Endothelial cell of umbilical vein (primary cell): ENCODE measurements around the gene XPA. TPM values are rescaled to one million over a fixed set of nuclear protein-coding genes. Genes with fewer than 3 reads are reported as not detected.

Experiments
- BruUV-seq: library from RNA; stranded (reverse); fragments of 400-500 nt; replicated peaks from 2 replicates; lab custom pipeline; 2021; lab: Mats Ljungman, UMichigan
- CTCF ChIA-PET: fragments of 300-600, 350-600 bp; sonication (Branson Sonifier 250); formaldehyde crosslinking; loops from one replicate; lab custom pipeline; 2021; ENCODE audit warnings: antibody characterized with exemption, inconsistent platforms; lab: Charles Lee
- POLR2A ChIA-PET: fragments of 300-600, 350-600 bp; sonication (Branson Sonifier 250); formaldehyde crosslinking; loops from one replicate; lab custom pipeline; 2021; ENCODE audit warnings: antibody characterized with exemption, inconsistent platforms; lab: Charles Lee
- DNase-seq: peaks from one replicate; pipeline ENCODE4 v3.0.0-alpha.2; 2011; ENCODE audit warnings: low read depth, low spot score
- FAIRE-seq: peaks from 2 replicates; lab custom pipeline; 2011; peaks lifted over from hg19 to GRCh38; lab: Jason Lieb, UNC
- H2AFZ ChIP-seq: 2 replicates; pipeline ENCODE4 v1.6.0; 2012; ENCODE audit warnings: low read depth, low read length, control low read depth, inconsistent platforms
- H3K27ac ChIP-seq: 2 replicates; pipeline ENCODE4 v1.5.1; 2011; ENCODE audit warnings: low read depth, mild to moderate bottlenecking, control low read depth, low read length, moderate library complexity; ENCODE audit not compliant: insufficient read depth
- H3K27me3 ChIP-seq, 2 experiments: 2 replicates each; pipeline versions ENCODE4 v1.6.0 to v1.6.1; 2011; ENCODE audit warnings: low read length in 2 of 2, mixed read lengths in 1 of 2; ENCODE audit not compliant: control insufficient read depth in 2 of 2, insufficient read depth in 2 of 2
- H3K36me3 ChIP-seq, 2 experiments: 2 replicates in 1 of 2; 3 replicates in 1 of 2; pipeline ENCODE4 v1.5.1; 2011; ENCODE audit warnings: low read length in 2 of 2, mild to moderate bottlenecking in 1 of 2, moderate library complexity in 1 of 2; ENCODE audit not compliant: control insufficient read depth in 2 of 2, insufficient read depth in 2 of 2; ENCODE audit errors: extremely low read depth in 1 of 2
- H3K4me1 ChIP-seq: 3 replicates; pipeline ENCODE4 v1.5.1; 2011; ENCODE audit warnings: mild to moderate bottlenecking, low read length; ENCODE audit not compliant: control insufficient read depth, insufficient read depth; ENCODE audit errors: extremely low read depth
- H3K4me2 ChIP-seq: 2 replicates; pipeline ENCODE4 v1.6.1; 2011; ENCODE audit warnings: low read length, control low read depth, mixed read lengths; ENCODE audit not compliant: insufficient read depth
- H3K4me3 ChIP-seq, 3 experiments: fragments of 200-600 bp in 1 of 3; sonication (generic), shearing (Covaris generic) in 1 of 3; replicated peaks in 1 of 3; 2 replicates each; pipeline ENCODE4 v1.5.1; 2011 to 2016; ENCODE audit warnings: control low read depth in 3 of 3, low read length in 3 of 3, mild to moderate bottlenecking in 2 of 3, inconsistent platforms in 1 of 3, low read depth in 1 of 3, moderate library complexity in 1 of 3; ENCODE audit not compliant: insufficient read depth in 1 of 3
- H3K79me2 ChIP-seq: 2 replicates; pipeline ENCODE4 v1.6.0; 2012; ENCODE audit warnings: low read length, inconsistent platforms; ENCODE audit not compliant: control insufficient read depth, insufficient read depth
- H3K9ac ChIP-seq: replicated peaks from 2 replicates; pipeline ENCODE3; 2011; ENCODE audit warnings: low read length, control low read depth; ENCODE audit not compliant: insufficient read depth; ENCODE audit errors: extremely low read depth
- H3K9me1 ChIP-seq: replicated peaks from 3 replicates; pipeline ENCODE4 v1.6.0; 2011; ENCODE audit warnings: mild to moderate bottlenecking, low read length; ENCODE audit not compliant: control insufficient read depth, insufficient read depth; ENCODE audit errors: extremely low read depth
- H3K9me3 ChIP-seq: replicated peaks from 2 replicates; pipeline ENCODE4 v1.5.1; 2012; ENCODE audit warnings: low read length, inconsistent platforms; ENCODE audit not compliant: control insufficient read depth, insufficient read depth
- H4K20me1 ChIP-seq: replicated peaks from 2 replicates; pipeline ENCODE3; 2011; ENCODE audit warnings: mild to moderate bottlenecking, low read length; ENCODE audit not compliant: control insufficient read depth, insufficient read depth; ENCODE audit errors: extremely low read depth
- CTCF ChIP-seq, 2 donors: IDR thresholded peaks; 1 replicate in 1 of 2; 2 replicates in 1 of 2; pipeline ENCODE4 v1.5.1; 2011; ENCODE audit warnings: low read length in 2 of 2, mild to moderate bottlenecking in 2 of 2, moderate library complexity in 2 of 2, control low read depth in 1 of 2, inconsistent platforms in 1 of 2, low read depth in 1 of 2; ENCODE audit not compliant: insufficient read depth in 1 of 2; ENCODE audit errors: extremely low read depth in 1 of 2
- EZH2 ChIP-seq: IDR thresholded peaks from 2 replicates; pipeline ENCODE4 v1.6.1; 2012; ENCODE audit warnings: borderline replicate concordance, low read depth, mild to moderate bottlenecking, moderate library complexity, low read length, inconsistent platforms; ENCODE audit not compliant: severe bottlenecking
- FOS ChIP-seq: IDR thresholded peaks from 2 replicates; pipeline ENCODE4 v1.6.1; 2011; ENCODE audit warnings: mild to moderate bottlenecking, low read length, moderate library complexity, borderline replicate concordance; ENCODE audit not compliant: insufficient read depth
- GATA2 ChIP-seq: IDR thresholded peaks from 2 replicates; pipeline ENCODE4 v1.7.0; 2011; ENCODE audit warnings: low read depth, mild to moderate bottlenecking, moderate library complexity, mixed read lengths, low read length; ENCODE audit not compliant: insufficient read length, insufficient read depth
- JUN ChIP-seq: IDR thresholded peaks from 2 replicates; pipeline ENCODE4 v1.6.1; 2011; ENCODE audit warnings: borderline replicate concordance, low read depth; ENCODE audit not compliant: insufficient read length, insufficient read depth
- POLR2A ChIP-seq: IDR thresholded peaks from 2 replicates; pipeline ENCODE4 v1.6.1; 2012; ENCODE audit warnings: low read depth, mild to moderate bottlenecking, control low read depth, low read length
- dilution Hi-C: fragments of 300-500 bp; cut with MboI; formaldehyde crosslinking; loops from one replicate; pipeline ENCODE4 v1.15.0; 2019; ENCODE audit warnings: low sequenced_read_pairs; ENCODE audit not compliant: extremely low pct_ligation_motif_present
- intact Hi-C: fragments of 100-400 bp; cut with micrococcal nuclease; formaldehyde crosslinking; loops from one replicate; pipeline ENCODE4 v1.10.0; 2022
- polyA plus RNA-seq, 4 experiments: library from polyadenylated mRNA; depleted of rRNA in 3 of 4; stranded (reverse) in 3 of 4; unstranded in 1 of 4; fragments of >200 nt; gene quantifications; 2 replicates each; pipeline versions ENCODE4 v1.2.1 to v1.2.3, GENCODE V29; 2011 to 2012; ENCODE audit warnings: missing spikeins in 1 of 4
- total RNA-seq: library from RNA; stranded (reverse); gene quantifications from 2 replicates; pipeline ENCODE4 v1.2.3, GENCODE V29; 2021
- TF ChIP-seq, protein P1 (sequence below): IDR thresholded peaks from 2 replicates; pipeline ENCODE4 v1.6.1; 2011; ENCODE audit not compliant: insufficient read depth, insufficient read length

Gene XPA
- total and polyA plus RNA-seq, 2 donors (not counting 3 experiments of a cell fraction or from before 2014, with no cell fraction given) = 3.6 to 21.1 TPM

DNA sequence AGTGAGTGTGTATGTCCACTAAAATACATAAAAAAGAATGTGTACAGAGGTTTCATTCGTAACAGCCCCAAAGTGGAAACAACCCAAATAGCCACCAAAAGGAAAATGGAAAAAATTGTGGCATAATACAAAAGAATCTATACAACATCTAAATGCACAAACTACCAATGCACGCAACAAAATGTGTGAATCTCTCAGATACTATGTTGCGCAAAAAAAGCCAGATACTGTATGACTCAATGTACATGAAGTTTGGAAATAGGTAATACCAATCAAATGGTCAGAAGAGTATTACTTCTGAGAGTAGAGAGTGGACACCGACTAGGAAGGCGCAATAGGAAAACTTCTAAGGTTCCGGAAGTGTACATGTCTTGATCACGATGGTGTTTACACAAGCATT, 2.4 kb downstream of the XPA start:
- POLR2A ChIA-PET = no interaction called here
- Histone ChIP-seq H3K4me1 (peaks cover 43% of the 10 kb centered on the region), H4K20me1 (no peaks in the 10 kb centered on the region), H3K79me2 (peaks cover 37% of the 10 kb centered on the region), H3K4me2 (peak overlapping the region; percentile 99), H3K36me3 (peaks cover 3 to 11% of the 10 kb centered on the region in 2 experiments), H3K9me3 (no peaks in the 10 kb centered on the region), H3K4me3 (peak overlapping the region in 1 of 3 experiments; percentile 91), H2AFZ (no peak overlapping the region), H3K27ac (no peak overlapping the region), H3K9me1 (no peaks in the 10 kb centered on the region), H3K9ac (no peak overlapping the region), H3K27me3 (no peaks in the 10 kb centered on the region)
- no peak for FAIRE-seq
- CTCF ChIA-PET = no interaction called here
- TF ChIP-seq JUN (no peak), POLR2A (no peak), FOS (no peak)
- TF ChIP-seq, protein P1, sequence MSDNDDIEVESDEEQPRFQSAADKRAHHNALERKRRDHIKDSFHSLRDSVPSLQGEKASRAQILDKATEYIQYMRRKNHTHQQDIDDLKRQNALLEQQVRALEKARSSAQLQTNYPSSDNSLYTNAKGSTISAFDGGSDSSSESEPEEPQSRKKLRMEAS = no peak
- dilution Hi-C loops (no loop called here), intact Hi-C loops (no loop called here)
- BruUV-seq = no TSS peak
- no peak for DNase-seq

- intact Hi-C loops = no loop called here
- H4K20me1 ChIP-seq = no peaks in the 10 kb centered on the region
- no peaks in the 10 kb centered on the region for H3K9me1 ChIP-seq
- H3K4me1 ChIP-seq = peaks cover 37% of the 10 kb centered on the region
- H3K36me3 ChIP-seq = peaks cover 8 to 23% of the 10 kb centered on the region in 2 experiments
- FAIRE-seq (peak; percentile 78), DNase-seq (peak; percentile 86)
- peak overlapping the region; percentile 89 for H3K27ac ChIP-seq
- peak overlapping the region; percentile 82 for H3K9ac ChIP-seq
- ChIA-PET POLR2A (interaction anchor here (0.9 to 1.0 kb wide), 2 partner anchors 14 to 56 kb away, joined by 4 to 5 read pairs; partner anchors contain the start of genes NCBP1 and TSTD2), CTCF (interaction anchor here (1.0 to 1.3 kb wide), 5 partner anchors 13 to 345 kb away, joined by 3 to 4 read pairs (median 3); no protein-coding TSS in a partner anchor)
- peak overlapping the region; percentile 81 for H3K4me2 ChIP-seq
- no peaks in the 10 kb centered on the region for H3K27me3 ChIP-seq
- TF ChIP-seq CTCF (IDR thresholded peaks at IDR 0.05; ENCODE audit: extremely low read depth in 1 of 2, insufficient read depth in 1 of 2, low read depth in 1 of 2, low read length in 2 of 2) (no peak), GATA2 (peak; percentile 58), FOS (peak; percentile 19), EZH2 (no peak), JUN (peak; percentile 89)
- TF ChIP-seq, protein P1 = no peak
- H2AFZ ChIP-seq = no peak overlapping the region
- H3K4me3 ChIP-seq = peak overlapping the region in 1 of 3 experiments; percentile 19
- H3K79me2 ChIP-seq = peaks cover 14% of the 10 kb centered on the region
- no peaks in the 10 kb centered on the region for H3K9me3 ChIP-seq
- BruUV-seq = TSS peak; percentile 70
- dilution Hi-C loops = no loop called here
Observed at GRCh38 chr9:97689401-97690180, 7.5 kb downstream of the XPA start.
